Vagina (tissue), 2 donors: ENCODE measurements around the gene NTM. TPM values are rescaled to one million over a fixed set of nuclear protein-coding genes. Genes with fewer than 3 reads are reported as not detected.

Experiments used
- DNase-seq, 2 donors: peaks; one replicate each; pipeline ENCODE4 v3.0.0-alpha.2; 2017; ENCODE audit errors: extremely low spot score in 2 of 2
- H3K27ac ChIP-seq: fragments of 200-600 bp; sonication (generic); one replicate; pipeline ENCODE4 v1.5.1; 2019
- H3K27me3 ChIP-seq: fragments of 200-600 bp; sonication (generic); one replicate; pipeline ENCODE4 v1.5.1; 2019
- H3K36me3 ChIP-seq, 2 donors: fragments of 200-600 bp; sonication (generic); one replicate each; pipeline ENCODE4 v1.5.1; 2017 to 2019
- H3K4me1 ChIP-seq: fragments of 200-600 bp; sonication (generic); one replicate; pipeline ENCODE4 v1.5.1; 2019
- H3K4me3 ChIP-seq, 2 donors: fragments of 200-600 bp; sonication (generic); 1 replicate in 1 of 2; 2 replicates in 1 of 2; pipeline ENCODE4 v1.5.1; 2016 to 2019
- H3K9me3 ChIP-seq: fragments of 200-600 bp; sonication (generic); one replicate; pipeline ENCODE4 v1.5.1; 2019
- CTCF ChIP-seq, 3 experiments: fragments of 450-650 bp in 2 of 3; fragments of 200-600 bp in 1 of 3; sonication (generic) in 1 of 3; IDR thresholded peaks; one replicate each; pipeline ENCODE4 v1.5.1; 2017 to 2019; ENCODE audit warnings: antibody characterized with exemption in 3 of 3, mild to moderate bottlenecking in 2 of 3, moderate library complexity in 2 of 3
- POLR2A ChIP-seq, 2 donors: fragments of 450-650 bp; IDR thresholded peaks; one replicate each; pipeline ENCODE4 v1.6.1; 2017; ENCODE audit warnings: antibody characterized with exemption in 2 of 2, mild to moderate bottlenecking in 2 of 2, moderate library complexity in 2 of 2
- POLR2AphosphoS5 ChIP-seq, 2 donors: sonication (generic); formaldehyde crosslinking; IDR thresholded peaks; one replicate each; pipeline ENCODE4 v1.9.0; 2017; ENCODE audit warnings: antibody characterized with exemption in 2 of 2, mild to moderate bottlenecking in 2 of 2, low read depth in 1 of 2; ENCODE audit not compliant: insufficient read depth in 1 of 2
- intact Hi-C: fragments of 100-400 bp; cut with DNase I; formaldehyde crosslinking; loops from one replicate; pipeline ENCODE4 v1.15.1; 2023
- total RNA-seq: library from RNA; depleted of rRNA; stranded (reverse); fragments of >200 nt; gene quantifications from one replicate; pipeline ENCODE4 v1.2.3, GENCODE V29; 2016

NTM gene
- total RNA-seq, 1 donor from 2014 or later, result 4.2 TPM

GRCh38 chr11:131841028-131841427 is 470.6 kb downstream of the NTM start:
- Histone ChIP-seq H3K4me1 (no peaks in the 10 kb centered on the region), H3K36me3 (no peaks in the 10 kb centered on the region), H3K9me3 (no peaks in the 10 kb centered on the region), H3K27ac (no peak overlapping the region), H3K27me3 (no peaks in the 10 kb centered on the region), H3K4me3 (no peak overlapping the region)
- no peak for DNase-seq
- no peak for TF ChIP-seq CTCF (IDR thresholded peaks at IDR 0.05)
- TF ChIP-seq POLR2AphosphoS5 (IDR thresholded peaks at IDR 0.05; ENCODE audit: insufficient read depth in 1 of 2, low read depth in 1 of 2), result no peak
- TF ChIP-seq POLR2A (IDR thresholded peaks at IDR 0.05), result no peak
- intact Hi-C loops, result no loop called here

- intact Hi-C loops, result no loop called here
- no peak for DNase-seq
Observed at GRCh38 chr11:131841925-131842635, 471.7 kb downstream of the NTM start.

GRCh38 chr11:131845255-131845654 is 474.8 kb downstream of the NTM start:
- Histone ChIP-seq H3K36me3 (no peaks in the 10 kb centered on the region), H3K4me3 (no peak overlapping the region), H3K4me1 (no peaks in the 10 kb centered on the region), H3K27ac (no peak overlapping the region), H3K27me3 (no peaks in the 10 kb centered on the region), H3K9me3 (no peaks in the 10 kb centered on the region)
- intact Hi-C loops, result no loop called here
- TF ChIP-seq POLR2AphosphoS5 (IDR thresholded peaks at IDR 0.05; ENCODE audit: insufficient read depth in 1 of 2, low read depth in 1 of 2) (no peak), CTCF (IDR thresholded peaks at IDR 0.05) (no peak), POLR2A (IDR thresholded peaks at IDR 0.05) (no peak)
- DNase-seq, result no peak

More at GRCh38 chr11:131841925-131842635, 471.7 kb downstream of the NTM start:
- Histone ChIP-seq H3K27ac (no peak overlapping the region), H3K4me1 (no peaks in the 10 kb centered on the region), H3K9me3 (no peaks in the 10 kb centered on the region), H3K36me3 (no peaks in the 10 kb centered on the region), H3K27me3 (no peaks in the 10 kb centered on the region), H3K4me3 (no peak overlapping the region)
- TF ChIP-seq POLR2AphosphoS5 (IDR thresholded peaks at IDR 0.05; ENCODE audit: insufficient read depth in 1 of 2, low read depth in 1 of 2), result no peak
- TF ChIP-seq POLR2A (IDR thresholded peaks at IDR 0.05), result no peak
- no peak for TF ChIP-seq CTCF (IDR thresholded peaks at IDR 0.05)

- no peak for TF ChIP-seq POLR2A (IDR thresholded peaks at IDR 0.05)
- intact Hi-C loops, result no loop called here
- no peak overlapping the region for H3K27ac ChIP-seq
Observed at GRCh38 chr11:131849485-131849884, 479.1 kb downstream of the NTM start.

GRCh38 chr11:131850507-131850906 is 480.1 kb downstream of the NTM start:
- no peak for TF ChIP-seq CTCF (IDR thresholded peaks at IDR 0.05)
- DNase-seq, result no peak
- H3K27ac ChIP-seq, result no peak overlapping the region
- no peak overlapping the region for H3K4me3 ChIP-seq
- H3K9me3 ChIP-seq, result no peaks in the 10 kb centered on the region
- H3K4me1 ChIP-seq, result no peaks in the 10 kb centered on the region
- H3K27me3 ChIP-seq, result no peaks in the 10 kb centered on the region
- no peaks in the 10 kb centered on the region for H3K36me3 ChIP-seq
- intact Hi-C loops, result no loop called here

More at GRCh38 chr11:131849485-131849884, 479.1 kb downstream of the NTM start:
- no peak for DNase-seq
- Histone ChIP-seq H3K4me3 (no peak overlapping the region), H3K4me1 (no peaks in the 10 kb centered on the region), H3K9me3 (no peaks in the 10 kb centered on the region), H3K27me3 (no peaks in the 10 kb centered on the region), H3K36me3 (no peaks in the 10 kb centered on the region)
